ENCODE results near the gene SENP1. TPM values are rescaled to one million over a fixed set of nuclear protein-coding genes. Genes with fewer than 3 reads are reported as not detected.

Gene SENP1
- total and polyA plus RNA-seq, 5 donors from 2014 or later, result 10.7 to 25.1 (median 12.9) TPM

GRCh38 chr12:48005001-48005749, 100.7 kb downstream of the SENP1 start:
- no peak overlapping the region for H3K4me3 ChIP-seq (ENCODE audit: low read depth, low read length)

GRCh38 chr12:48004053-48004941, 101.6 kb downstream of the SENP1 start, which contains the start of gene COL2A1:
Gene COL2A1, minus strand, starts transcription at chr12:48004476. Its CDS starts 155 bp downstream, at chr12:48004321.
- H3K4me3 ChIP-seq (ENCODE audit: low read depth, low read length), result peak within 1 kb of the TSS; percentile 48
- ATAC-seq (ENCODE audit: low read depth in 2 of 2) (peak; percentile 35 to 36), DNase-seq (peak in 2 of 3 donors; percentile 23 to 28)
- no peaks in the 10 kb centered on the region for H3K9me3 ChIP-seq (ENCODE audit: control insufficient read depth in 2 of 2, low read length in 2 of 2)
- Mint-ChIP-seq H3K27me3 (peaks cover 97% of the 10 kb centered on the region), H3K27ac (peak within 1 kb of the TSS in 2 of 3 donors; percentile 5 to 38), H3K36me3 (no peaks in the 10 kb centered on the region), H3K4me3 (peak within 1 kb of the TSS; percentile 75 to 96 (median 81)), H3K4me1 (peaks cover 11 to 39% (median 22%) of the 10 kb centered on the region in 4 donors), H3K9me3 (peaks cover 0 to 2% (median 0%) of the 10 kb centered on the region in 7 donors)
- H3K36me3 ChIP-seq (ENCODE audit: control insufficient read depth, insufficient read depth, low read length), result no peaks in the 10 kb centered on the region
- peaks cover 54% of the 10 kb centered on the region for H3K27me3 ChIP-seq (ENCODE audit: control insufficient read depth, insufficient read depth, low read length)
- peaks cover 37% of the 10 kb centered on the region for H3K4me1 ChIP-seq (ENCODE audit: control insufficient read depth, insufficient read depth, low read length, poor library complexity, severe bottlenecking)
- no peak within 1 kb of the TSS for H3K27ac ChIP-seq (ENCODE audit: insufficient read depth, low read length, poor library complexity, severe bottlenecking)

More at GRCh38 chr12:48005001-48005749, 100.7 kb downstream of the SENP1 start:
- H3K9me3 Mint-ChIP-seq, result peaks cover 0 to 2% (median 0%) of the 10 kb centered on the region in 7 donors
- Histone ChIP-seq H3K4me1 (ENCODE audit: control insufficient read depth, insufficient read depth, low read length, poor library complexity, severe bottlenecking) (peaks cover 37% of the 10 kb centered on the region), H3K27ac (ENCODE audit: insufficient read depth, low read length, poor library complexity, severe bottlenecking) (no peak overlapping the region), H3K9me3 (ENCODE audit: control insufficient read depth in 2 of 2, low read length in 2 of 2) (no peaks in the 10 kb centered on the region), H3K27me3 (ENCODE audit: control insufficient read depth, insufficient read depth, low read length) (peaks cover 54% of the 10 kb centered on the region), H3K36me3 (ENCODE audit: control insufficient read depth, insufficient read depth, low read length) (no peaks in the 10 kb centered on the region)
- H3K36me3 Mint-ChIP-seq, result no peaks in the 10 kb centered on the region
- H3K27me3 Mint-ChIP-seq, result peaks cover 94% of the 10 kb centered on the region
- H3K27ac Mint-ChIP-seq, result no peak overlapping the region
- DNase-seq (no peak), ATAC-seq (ENCODE audit: low read depth in 2 of 2) (no peak)
- peak overlapping the region; percentile 77 to 96 (median 78) for H3K4me3 Mint-ChIP-seq
- H3K4me1 Mint-ChIP-seq, result peaks cover 11 to 39% (median 22%) of the 10 kb centered on the region in 4 donors

- H3K27me3 ChIP-seq (ENCODE audit: control insufficient read depth, insufficient read depth, low read length), result peaks cover 52% of the 10 kb centered on the region
- H3K9me3 Mint-ChIP-seq, result peaks cover 0 to 2% (median 0%) of the 10 kb centered on the region in 7 donors
- H3K4me3 Mint-ChIP-seq, result peak overlapping the region; percentile 66 to 85 (median 72)
- H3K27me3 Mint-ChIP-seq, result peaks cover 97% of the 10 kb centered on the region
- DNase-seq, result peak in 2 of 3 donors; percentile 19 to 26
- peak overlapping the region; percentile 48 for H3K4me3 ChIP-seq (ENCODE audit: low read depth, low read length)
- H3K27ac ChIP-seq (ENCODE audit: insufficient read depth, low read length, poor library complexity, severe bottlenecking), result no peak overlapping the region
- H3K27ac Mint-ChIP-seq, result peak overlapping the region in 2 of 3 donors; percentile 5 to 38
- peaks cover 37% of the 10 kb centered on the region for H3K4me1 ChIP-seq (ENCODE audit: control insufficient read depth, insufficient read depth, low read length, poor library complexity, severe bottlenecking)
- ATAC-seq (ENCODE audit: low read depth in 2 of 2), result peak in 1 of 2 donors; percentile 22
- H3K36me3 Mint-ChIP-seq, result no peaks in the 10 kb centered on the region
- peaks cover 11 to 39% (median 22%) of the 10 kb centered on the region in 4 donors for H3K4me1 Mint-ChIP-seq
- no peaks in the 10 kb centered on the region for H3K9me3 ChIP-seq (ENCODE audit: control insufficient read depth in 2 of 2, low read length in 2 of 2)
- H3K36me3 ChIP-seq (ENCODE audit: control insufficient read depth, insufficient read depth, low read length), result no peaks in the 10 kb centered on the region
Observed at GRCh38 chr12:48003226-48004052, 102.4 kb downstream of the SENP1 start.

GRCh38 chr12:48002773-48003218, 103.1 kb downstream of the SENP1 start:
- ATAC-seq (ENCODE audit: low read depth in 2 of 2), result no peak
- Histone ChIP-seq H3K4me3 (ENCODE audit: low read depth, low read length) (no peak overlapping the region), H3K27me3 (ENCODE audit: control insufficient read depth, insufficient read depth, low read length) (peaks cover 51% of the 10 kb centered on the region), H3K36me3 (ENCODE audit: control insufficient read depth, insufficient read depth, low read length) (no peaks in the 10 kb centered on the region), H3K9me3 (ENCODE audit: control insufficient read depth in 2 of 2, low read length in 2 of 2) (no peaks in the 10 kb centered on the region), H3K4me1 (ENCODE audit: control insufficient read depth, insufficient read depth, low read length, poor library complexity, severe bottlenecking) (peaks cover 37% of the 10 kb centered on the region), H3K27ac (ENCODE audit: insufficient read depth, low read length, poor library complexity, severe bottlenecking) (no peak overlapping the region)
- H3K4me1 Mint-ChIP-seq, result peaks cover 11 to 39% (median 22%) of the 10 kb centered on the region in 4 donors
- peak overlapping the region in 1 of 3 donors; percentile 5 for H3K27ac Mint-ChIP-seq
- peaks cover 97% of the 10 kb centered on the region for H3K27me3 Mint-ChIP-seq
- H3K36me3 Mint-ChIP-seq, result no peaks in the 10 kb centered on the region
- H3K4me3 Mint-ChIP-seq, result peak overlapping the region in 3 of 4 donors; percentile 68 to 85 (median 75)
- DNase-seq, result no peak
- peaks cover 0 to 2% (median 0%) of the 10 kb centered on the region in 7 donors for H3K9me3 Mint-ChIP-seq

- H3K27ac ChIP-seq (ENCODE audit: insufficient read depth, low read length, poor library complexity, severe bottlenecking), result no peak overlapping the region
- Mint-ChIP-seq H3K27ac (no peak overlapping the region), H3K36me3 (no peaks in the 10 kb centered on the region), H3K4me1 (peaks cover 11 to 39% (median 22%) of the 10 kb centered on the region in 4 donors), H3K9me3 (peaks cover 0 to 2% (median 0%) of the 10 kb centered on the region in 7 donors), H3K27me3 (peaks cover 94% of the 10 kb centered on the region), H3K4me3 (peak overlapping the region in 2 of 4 donors; percentile 77 to 85)
- H3K27me3 ChIP-seq (ENCODE audit: control insufficient read depth, insufficient read depth, low read length), result peaks cover 52% of the 10 kb centered on the region
- no peaks in the 10 kb centered on the region for H3K9me3 ChIP-seq (ENCODE audit: control insufficient read depth in 2 of 2, low read length in 2 of 2)
- H3K4me1 ChIP-seq (ENCODE audit: control insufficient read depth, insufficient read depth, low read length, poor library complexity, severe bottlenecking), result peaks cover 37% of the 10 kb centered on the region
- H3K4me3 ChIP-seq (ENCODE audit: low read depth, low read length), result peak overlapping the region; percentile 37
- H3K36me3 ChIP-seq (ENCODE audit: control insufficient read depth, insufficient read depth, low read length), result no peaks in the 10 kb centered on the region
- ATAC-seq (ENCODE audit: low read depth in 2 of 2) (no peak), DNase-seq (no peak)
Observed at GRCh38 chr12:48002414-48002730, 103.5 kb downstream of the SENP1 start.

- Histone ChIP-seq H3K27me3 (ENCODE audit: control insufficient read depth, insufficient read depth, low read length) (peaks cover 51% of the 10 kb centered on the region), H3K9me3 (ENCODE audit: control insufficient read depth in 2 of 2, low read length in 2 of 2) (no peaks in the 10 kb centered on the region), H3K4me3 (ENCODE audit: low read depth, low read length) (peak overlapping the region; percentile 37), H3K4me1 (ENCODE audit: control insufficient read depth, insufficient read depth, low read length, poor library complexity, severe bottlenecking) (peaks cover 37% of the 10 kb centered on the region), H3K36me3 (ENCODE audit: control insufficient read depth, insufficient read depth, low read length) (no peaks in the 10 kb centered on the region), H3K27ac (ENCODE audit: insufficient read depth, low read length, poor library complexity, severe bottlenecking) (no peak overlapping the region)
- Mint-ChIP-seq H3K4me1 (peaks cover 11 to 39% (median 22%) of the 10 kb centered on the region in 4 donors), H3K27ac (no peak overlapping the region), H3K4me3 (peak overlapping the region; percentile 41 to 86 (median 81)), H3K36me3 (no peaks in the 10 kb centered on the region), H3K27me3 (peaks cover 90% of the 10 kb centered on the region), H3K9me3 (peaks cover 0 to 2% (median 0%) of the 10 kb centered on the region in 7 donors)
- DNase-seq, result no peak
- no peak for ATAC-seq (ENCODE audit: low read depth in 2 of 2)
Observed at GRCh38 chr12:48001505-48002413, 104.1 kb downstream of the SENP1 start.

Measured in CD4-positive, CD25-positive, alpha-beta regulatory T cell (primary cell).